ENCODE data around the gene MELTF.

Gene MELTF

GRCh38 chr3:197027151-197027895, 2.3 kb downstream of the MELTF start:
- DNase-seq (ENCODE audit: low read depth in 3 of 3) = no peak

- no peak for DNase-seq (ENCODE audit: low read depth in 3 of 3)
These were observed 3.1 kb downstream of the MELTF start for GRCh38 chr3:197026481-197026866.

GRCh38 chr3:197025736-197026480, 3.7 kb downstream of the MELTF start:
- DNase-seq (ENCODE audit: low read depth in 3 of 3) = no peak

- no peak for DNase-seq (ENCODE audit: low read depth in 3 of 3)
These were observed 4.5 kb downstream of the MELTF start for GRCh38 chr3:197024881-197025735.

DNA sequence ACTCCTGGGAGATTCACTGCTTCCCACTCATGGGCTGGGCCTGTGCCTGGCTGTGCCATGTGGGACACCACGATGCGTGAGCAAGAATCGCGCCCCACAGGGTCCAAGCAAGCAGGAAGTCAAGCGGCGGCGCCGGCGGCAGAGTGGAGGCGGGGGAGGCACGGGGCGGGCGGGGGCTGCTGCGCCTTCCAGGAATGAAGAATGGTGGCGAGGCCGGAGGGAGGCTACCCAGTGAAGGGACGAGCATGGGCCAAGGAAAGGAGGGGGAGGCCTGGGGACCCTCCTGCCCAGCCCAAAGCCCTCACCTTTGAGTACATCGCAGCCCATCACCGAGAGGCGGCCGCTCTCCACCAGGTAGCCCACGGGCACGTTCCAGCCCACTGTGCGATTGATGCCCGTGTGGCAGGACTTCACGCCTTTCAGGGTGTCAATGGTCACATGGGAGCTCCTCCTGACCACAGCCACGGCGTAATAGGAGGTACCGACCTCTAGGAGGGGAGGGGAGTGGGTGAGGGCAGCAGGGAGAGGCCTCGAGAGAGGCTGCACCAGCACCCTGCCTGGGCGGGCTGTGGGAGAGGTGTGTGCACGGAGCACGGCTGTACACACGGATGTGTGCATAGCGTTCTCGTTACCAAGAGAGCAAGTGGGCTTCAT, 5.5 kb downstream of the MELTF start:
- no peak for DNase-seq (ENCODE audit: low read depth in 3 of 3)

- DNase-seq (ENCODE audit: low read depth in 3 of 3) = no peak
These were observed 6.2 kb downstream of the MELTF start for GRCh38 chr3:197023241-197023997.

GRCh38 chr3:197022405-197023231, 7.0 kb downstream of the MELTF start:
- no peak for DNase-seq (ENCODE audit: low read depth in 3 of 3)

DNA sequence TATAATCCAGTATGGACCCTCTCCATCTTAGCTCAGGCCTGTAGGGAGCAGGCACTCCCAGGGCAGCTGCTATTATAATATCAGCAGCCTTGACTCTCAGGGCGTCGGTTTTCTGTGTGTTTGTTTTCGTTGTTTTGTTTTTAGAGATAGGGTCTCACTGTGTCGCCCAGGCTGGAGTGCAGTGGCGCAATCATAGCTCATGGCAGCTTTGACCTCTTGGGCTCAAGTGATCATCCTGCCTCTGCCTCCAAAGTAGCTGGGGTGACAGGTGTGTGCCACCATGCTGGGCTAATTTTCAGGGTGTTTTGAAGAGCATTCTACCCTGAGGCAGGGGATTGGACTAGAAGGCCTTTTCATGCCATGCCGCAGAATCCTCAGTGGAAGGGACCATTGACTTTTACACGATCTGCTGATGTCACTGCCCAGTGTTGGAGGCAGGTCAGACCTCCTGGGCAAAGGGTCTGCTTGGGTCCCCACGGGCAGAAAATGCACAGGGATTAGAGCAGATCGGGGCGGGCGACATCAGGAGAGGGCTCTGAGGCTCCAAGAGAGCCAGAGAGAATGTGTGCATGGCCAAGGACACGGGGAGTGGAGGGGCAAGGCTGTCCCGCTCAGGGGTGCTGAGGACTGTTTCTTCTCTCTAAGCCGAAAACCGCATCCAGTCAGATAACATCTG, 7.8 kb downstream of the MELTF start:
- no peak for DNase-seq (ENCODE audit: low read depth in 3 of 3)

DNA sequence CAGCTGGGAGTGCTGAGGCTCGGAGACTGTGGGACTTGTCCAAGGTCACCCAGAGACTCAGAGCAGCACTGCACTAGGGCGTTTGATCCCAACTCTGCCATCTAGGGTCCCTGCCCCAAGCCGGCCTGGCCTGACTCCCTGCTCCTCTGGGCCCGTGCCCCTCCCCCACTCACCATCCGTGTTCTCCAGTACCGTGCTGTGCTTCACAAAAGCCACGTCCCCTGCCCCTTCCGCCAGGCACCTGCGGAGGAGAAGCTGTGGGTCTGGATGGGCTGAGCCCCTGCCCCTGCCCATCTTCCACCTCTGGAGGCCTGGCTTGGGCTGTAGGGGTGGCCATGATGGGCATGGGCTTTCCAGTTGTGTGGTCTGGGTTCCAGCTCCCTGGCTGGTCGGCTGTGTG, 8.4 kb downstream of the MELTF start:
- no peak for DNase-seq (ENCODE audit: low read depth in 3 of 3)

DNA sequence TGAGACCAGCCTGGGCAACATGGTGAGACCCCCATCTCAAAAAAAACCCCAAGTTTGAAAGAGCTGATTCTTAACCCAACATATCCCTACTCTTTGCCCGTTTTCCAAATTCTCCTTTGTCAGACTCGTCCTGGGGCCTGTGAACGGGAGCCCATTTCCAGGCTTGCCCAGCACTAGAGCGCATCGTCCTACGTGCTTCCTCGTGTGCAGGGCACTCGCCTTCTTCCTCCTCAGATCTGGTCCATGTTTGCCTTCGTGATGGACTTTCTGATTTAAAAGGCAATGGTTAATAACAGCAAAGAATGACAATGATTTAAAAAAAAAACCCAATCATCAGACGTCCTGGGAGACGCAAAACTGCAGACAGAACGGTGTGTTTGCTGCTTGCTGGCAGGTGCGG, 10.1 kb downstream of the MELTF start:
- no peak for DNase-seq (ENCODE audit: low read depth in 3 of 3)

DNA sequence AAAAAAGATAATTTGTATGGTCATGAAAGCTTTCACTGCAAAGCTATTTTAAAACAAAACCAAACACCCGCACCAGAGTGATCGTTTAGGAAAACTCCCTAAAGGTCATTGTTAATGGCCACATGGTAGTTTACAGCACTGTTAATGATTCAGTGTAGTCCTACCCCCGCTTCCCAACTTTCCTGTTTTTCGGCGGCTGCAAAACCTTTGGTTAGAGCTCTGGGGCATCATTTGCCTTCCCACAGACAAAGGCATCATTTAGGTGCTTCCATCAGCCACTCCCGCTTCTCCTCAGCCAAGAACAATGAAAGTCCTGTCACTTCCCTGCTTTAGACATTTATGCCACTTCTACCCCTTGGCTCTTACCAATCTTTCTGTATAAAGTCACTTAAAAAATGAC, 10.6 kb downstream of the MELTF start:
- no peak for DNase-seq (ENCODE audit: low read depth in 3 of 3)

DNA sequence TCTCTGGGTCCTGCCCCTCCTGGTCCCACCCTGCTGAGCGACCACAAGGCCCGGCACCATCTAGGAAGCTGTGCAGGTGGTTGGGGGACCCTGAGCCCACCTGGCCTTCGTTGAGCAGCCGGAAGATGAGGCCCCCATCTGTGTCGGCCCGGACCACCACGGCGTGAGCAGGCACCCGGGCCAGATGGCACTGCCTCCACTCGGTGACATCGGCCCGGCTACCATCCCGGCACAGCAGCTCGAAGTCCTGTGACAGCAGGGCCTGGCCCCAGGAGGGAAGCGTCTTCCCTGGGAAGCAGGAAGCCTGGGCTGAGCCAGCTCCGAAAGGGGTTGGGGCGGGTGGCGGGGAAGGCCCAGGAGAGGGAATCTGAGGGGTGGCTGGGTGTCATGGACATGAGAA, 12.6 kb downstream of the MELTF start:
- no peak for DNase-seq (ENCODE audit: low read depth in 3 of 3)

GRCh38 chr3:197015790-197016736, 13.6 kb downstream of the MELTF start:
- DNase-seq (ENCODE audit: low read depth in 3 of 3) = no peak

DNA sequence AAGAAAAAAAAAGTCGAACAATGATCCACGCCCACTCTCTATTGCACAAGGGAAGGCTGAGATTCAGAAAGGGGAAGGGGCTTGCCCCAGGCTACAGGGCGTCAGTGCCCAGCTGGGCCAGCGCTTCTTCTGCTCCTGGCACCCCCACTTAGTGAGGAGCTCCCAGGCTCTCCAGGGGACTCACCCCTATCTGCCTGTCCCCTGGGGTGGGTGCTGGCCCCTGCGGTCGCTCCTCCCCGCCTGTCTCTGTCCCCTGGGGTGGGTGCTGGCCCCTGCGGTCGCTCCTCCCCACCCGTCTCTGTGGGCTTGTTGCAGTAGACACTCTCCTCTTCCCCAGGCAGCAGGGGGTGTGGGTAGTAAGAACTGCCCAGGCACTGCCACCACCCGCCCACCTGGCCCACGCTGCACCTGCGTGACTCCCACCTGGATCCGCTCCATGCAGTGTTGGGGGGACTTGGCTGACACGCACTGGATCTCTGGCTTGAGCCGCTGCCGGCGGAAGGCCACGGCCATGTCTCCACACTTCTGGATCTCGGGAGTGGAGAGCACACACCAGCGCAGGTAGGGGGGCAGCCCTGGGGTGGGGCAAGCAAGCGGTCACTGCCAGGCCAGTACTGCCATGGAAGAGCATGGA, 14.6 kb downstream of the MELTF start:
- DNase-seq (ENCODE audit: low read depth in 3 of 3) = no peak

DNA sequence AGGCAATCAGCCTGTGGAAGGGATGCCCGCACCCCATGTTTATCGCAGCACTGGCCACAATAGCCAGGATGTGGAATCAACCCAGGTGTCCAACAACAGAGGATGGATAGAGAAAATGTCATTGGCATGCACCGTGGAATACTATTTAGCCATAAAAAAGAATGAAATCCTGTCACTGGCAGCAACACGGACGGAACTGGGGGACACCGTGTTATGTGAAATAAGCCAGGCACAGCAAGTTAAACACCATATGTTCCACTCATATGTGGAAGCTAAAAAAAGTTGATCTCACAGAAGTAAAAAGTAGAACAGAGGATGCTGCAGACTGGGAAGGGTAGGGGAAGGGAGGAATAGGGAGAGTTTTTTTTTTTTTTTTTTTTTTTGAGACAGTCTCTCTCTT, 15.6 kb downstream of the MELTF start:
- no peak for DNase-seq (ENCODE audit: low read depth in 3 of 3)

DNA sequence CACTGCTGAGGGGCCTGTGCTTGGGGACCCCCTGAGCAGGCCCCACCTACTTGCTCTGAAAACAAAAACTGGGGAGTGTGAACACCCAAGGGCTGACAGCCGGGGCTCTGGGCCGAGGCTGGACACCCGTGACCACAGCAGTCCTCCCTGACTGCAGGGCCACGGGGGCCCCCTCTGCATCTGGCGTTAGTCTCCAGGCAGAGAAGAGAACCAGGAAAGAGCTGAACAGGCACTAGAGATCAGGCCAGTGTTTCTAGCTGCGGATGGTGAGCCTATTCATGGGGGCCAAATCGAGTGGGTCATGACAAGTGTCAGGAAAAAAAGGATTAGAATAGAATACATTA, 17.1 kb downstream of the MELTF start:
- DNase-seq (ENCODE audit: low read depth in 3 of 3) = no peak

DNA sequence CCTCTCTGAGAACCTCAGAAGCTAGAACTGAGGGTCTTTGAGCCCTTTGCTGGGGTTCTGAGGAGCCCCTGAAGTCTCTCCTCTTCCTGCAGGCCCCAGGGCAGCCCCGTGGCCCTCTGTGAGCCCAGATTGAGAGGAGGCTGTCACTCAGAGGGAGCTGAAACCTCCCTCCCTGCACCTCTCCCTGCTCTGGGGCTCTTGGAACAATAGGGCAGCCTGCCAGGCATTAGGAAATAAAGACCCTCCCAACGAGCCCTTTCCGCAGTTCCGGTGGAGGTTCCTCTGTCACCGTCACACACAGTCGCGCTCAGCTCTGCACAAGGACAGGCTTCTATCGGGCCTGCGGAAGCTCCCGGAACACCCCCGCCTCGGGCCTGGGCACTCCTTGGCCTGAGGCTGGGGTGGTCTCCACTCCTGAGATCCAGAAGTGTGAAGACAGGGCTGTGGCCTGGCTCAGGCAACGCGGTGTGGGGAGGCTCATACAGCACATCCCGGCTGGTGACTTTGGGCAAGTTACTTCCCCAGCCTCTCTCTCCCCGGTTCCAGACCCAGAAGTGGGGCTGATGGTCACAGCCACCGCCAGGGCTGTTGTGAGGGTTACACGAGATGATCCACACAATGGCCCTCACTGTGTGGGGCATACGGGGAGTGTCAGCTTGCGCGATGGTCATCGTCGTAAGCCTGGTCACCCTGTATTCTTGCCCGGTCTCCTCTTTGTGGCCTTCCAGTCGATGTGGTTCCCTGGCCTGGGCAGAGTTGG, 17.7 kb downstream of the MELTF start:
- no peak for DNase-seq (ENCODE audit: low read depth in 3 of 3)
